C4-2B (cell line): ENCODE results near the gene ARMC9.
"Not testable (repeated sequence)": the region's sequence is repeated elsewhere in the genome, so short reads cannot be mapped to it uniquely, and the experiment has no call there.

Experiments used
- H3K27ac ChIP-seq: fragments of 450-650 bp; 2 replicates; pipeline ENCODE4 v1.5.1; 2017
- ZFX ChIP-seq: fragments of 450-650 bp; IDR thresholded peaks from 2 replicates; pipeline ENCODE4 v1.6.1; 2017
- TF ChIP-seq, protein P1 (sequence below): fragments of 450-650 bp; conservative IDR thresholded peaks from 2 replicates; pipeline ENCODE4 v1.5.1; 2017; ENCODE audit warnings: mild to moderate bottlenecking

Gene ARMC9

DNA sequence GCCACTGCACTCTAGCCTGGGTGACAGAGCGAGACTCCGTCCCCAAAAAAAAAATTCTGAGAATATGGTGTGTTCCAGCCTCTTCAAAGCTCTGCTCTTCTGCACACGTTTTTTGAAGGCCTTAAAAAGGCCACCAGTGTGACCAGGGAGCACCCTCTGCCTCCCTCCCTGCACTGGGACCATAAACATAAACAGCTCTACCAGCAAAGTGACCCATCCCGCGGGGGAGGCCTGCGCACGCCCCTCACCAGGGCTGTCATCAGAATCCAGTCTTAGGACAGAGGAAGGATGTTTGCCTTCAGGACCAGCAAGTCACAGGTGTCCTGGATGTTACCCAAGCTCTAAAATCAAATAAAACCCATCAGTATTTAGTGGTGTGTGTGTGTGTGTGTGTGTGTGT lies 173.9 kb downstream of the ARMC9 start:
- no peak overlapping the region for H3K27ac ChIP-seq
- TF ChIP-seq ZFX: no peak
- TF ChIP-seq, protein P1, sequence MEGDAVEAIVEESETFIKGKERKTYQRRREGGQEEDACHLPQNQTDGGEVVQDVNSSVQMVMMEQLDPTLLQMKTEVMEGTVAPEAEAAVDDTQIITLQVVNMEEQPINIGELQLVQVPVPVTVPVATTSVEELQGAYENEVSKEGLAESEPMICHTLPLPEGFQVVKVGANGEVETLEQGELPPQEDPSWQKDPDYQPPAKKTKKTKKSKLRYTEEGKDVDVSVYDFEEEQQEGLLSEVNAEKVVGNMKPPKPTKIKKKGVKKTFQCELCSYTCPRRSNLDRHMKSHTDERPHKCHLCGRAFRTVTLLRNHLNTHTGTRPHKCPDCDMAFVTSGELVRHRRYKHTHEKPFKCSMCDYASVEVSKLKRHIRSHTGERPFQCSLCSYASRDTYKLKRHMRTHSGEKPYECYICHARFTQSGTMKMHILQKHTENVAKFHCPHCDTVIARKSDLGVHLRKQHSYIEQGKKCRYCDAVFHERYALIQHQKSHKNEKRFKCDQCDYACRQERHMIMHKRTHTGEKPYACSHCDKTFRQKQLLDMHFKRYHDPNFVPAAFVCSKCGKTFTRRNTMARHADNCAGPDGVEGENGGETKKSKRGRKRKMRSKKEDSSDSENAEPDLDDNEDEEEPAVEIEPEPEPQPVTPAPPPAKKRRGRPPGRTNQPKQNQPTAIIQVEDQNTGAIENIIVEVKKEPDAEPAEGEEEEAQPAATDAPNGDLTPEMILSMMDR: no peak

DNA sequence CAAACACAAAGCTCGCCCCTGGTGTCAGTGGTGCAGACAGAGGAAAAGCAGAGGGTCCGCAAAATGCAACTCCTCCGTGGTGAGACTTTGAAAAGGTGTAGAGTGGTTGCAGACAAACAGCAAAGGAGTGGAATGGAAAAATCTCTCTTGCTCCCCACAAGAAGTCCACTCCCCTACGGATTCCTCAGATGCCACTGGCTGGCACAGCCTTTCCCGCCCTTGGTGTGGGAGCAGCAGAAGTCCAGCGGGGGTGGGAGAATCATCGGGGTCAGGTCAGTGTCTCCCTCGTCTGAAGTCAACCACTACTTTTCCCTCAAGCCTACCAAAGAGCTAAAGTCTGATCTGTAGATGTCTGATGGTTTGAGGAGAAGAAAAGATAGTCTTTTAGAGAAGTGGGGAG lies 174.8 kb downstream of the ARMC9 start:
- no peak for TF ChIP-seq ZFX
- TF ChIP-seq, protein P1: no peak
- H3K27ac ChIP-seq: no peak overlapping the region

DNA sequence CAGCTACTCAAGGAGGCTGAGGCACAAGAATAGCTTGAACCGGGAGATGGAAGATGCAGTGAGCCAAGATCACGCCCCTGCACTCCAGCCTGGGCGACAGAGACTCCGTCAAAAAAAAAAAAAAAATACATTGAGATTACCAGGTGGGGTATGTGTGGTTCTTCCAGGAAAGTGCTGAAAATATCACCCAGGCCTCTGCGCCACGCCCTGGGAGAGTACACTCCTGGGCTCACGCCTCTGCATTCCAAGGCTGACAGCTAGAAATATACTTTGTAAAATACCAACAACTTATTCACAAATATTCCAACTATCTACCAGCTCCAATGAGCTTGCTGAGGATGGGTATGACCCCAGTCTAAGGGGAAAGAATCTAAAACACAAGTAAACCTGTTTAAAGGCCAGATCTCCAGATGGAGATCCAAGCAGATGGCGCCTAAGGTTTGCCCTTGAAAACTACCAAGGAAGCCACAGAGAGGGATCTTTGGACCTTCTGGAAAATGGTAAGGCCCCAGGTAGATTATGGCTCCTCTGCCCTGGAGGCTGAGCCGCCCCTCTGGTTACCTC lies 175.4 kb downstream of the ARMC9 start:
- no peak for TF ChIP-seq ZFX
- TF ChIP-seq, protein P1: no peak
- no peak overlapping the region for H3K27ac ChIP-seq

DNA sequence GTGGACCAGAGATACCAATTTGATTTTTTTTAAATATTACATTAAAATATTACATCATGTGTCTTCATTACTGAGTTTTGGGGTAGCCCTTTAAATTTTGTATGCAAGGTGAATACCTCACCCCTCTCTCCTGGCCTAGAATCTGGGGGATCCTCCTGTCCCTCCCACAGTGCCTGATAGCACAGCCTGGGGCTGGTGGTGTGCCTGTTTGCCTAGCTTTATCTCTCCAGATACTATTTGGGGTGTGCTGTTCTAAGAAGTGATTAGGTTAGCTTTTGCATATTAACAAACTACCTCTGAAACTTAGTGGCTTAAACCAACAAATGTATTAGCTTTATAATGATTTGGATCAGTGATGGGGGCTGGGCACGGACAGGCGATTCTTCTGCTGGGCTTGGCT lies 176.3 kb downstream of the ARMC9 start:
- TF ChIP-seq ZFX: no peak
- TF ChIP-seq, protein P1: no peak
- no peak overlapping the region for H3K27ac ChIP-seq

DNA sequence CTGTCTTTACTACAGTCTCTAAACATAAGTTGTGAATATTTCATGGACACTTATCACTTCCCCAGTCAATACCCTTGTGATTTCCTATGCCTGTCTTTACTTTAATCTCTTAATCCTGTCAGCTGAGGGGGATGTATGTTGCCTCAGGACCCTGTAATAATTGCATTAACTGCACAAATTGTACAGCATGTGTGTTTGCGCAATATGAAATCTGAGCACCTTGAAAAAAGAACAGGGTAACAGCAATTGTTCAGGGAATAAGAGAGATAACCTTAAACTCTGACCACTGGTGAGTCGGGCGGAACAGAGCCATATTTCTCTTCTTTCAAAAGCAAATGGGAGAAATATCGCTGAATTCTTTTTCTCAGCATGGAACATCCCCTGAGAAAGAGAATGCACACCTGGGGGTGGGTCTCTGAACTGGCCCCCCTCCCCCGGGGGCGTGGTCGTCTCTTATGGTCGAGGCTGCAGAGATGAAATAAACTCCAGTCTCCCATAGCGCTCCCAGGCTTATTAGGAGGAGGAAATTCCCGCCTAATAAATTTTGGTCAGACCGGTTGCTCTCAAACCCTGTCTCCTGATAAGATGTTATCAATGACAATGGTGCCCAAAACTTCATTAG lies 177.7 kb downstream of the ARMC9 start:
- H3K27ac ChIP-seq: not testable (repeated sequence)

DNA sequence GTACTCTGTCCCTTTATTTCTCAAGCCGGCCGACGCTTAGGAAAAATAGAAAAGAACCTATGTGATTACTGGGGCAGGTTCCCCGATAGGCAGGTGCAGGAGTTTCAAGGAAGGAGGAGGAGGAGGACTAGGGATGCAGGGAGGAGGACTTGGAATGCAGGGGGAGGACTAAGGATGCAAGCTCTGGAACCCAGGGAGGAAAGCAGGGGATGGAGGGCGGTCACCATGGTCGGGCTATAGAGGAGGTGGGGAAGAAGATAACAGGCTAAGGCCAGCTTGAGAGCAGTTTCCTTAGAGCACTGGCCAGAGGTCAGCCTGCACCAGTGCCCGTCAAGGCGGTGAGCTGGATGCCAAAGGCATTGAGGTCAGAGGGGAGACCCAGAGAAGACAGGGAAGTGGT lies 178.4 kb downstream of the ARMC9 start:
- H3K27ac ChIP-seq: no peak overlapping the region; the same call in 1 of the 2 replicates
- TF ChIP-seq, protein P1: no peak
- no peak for TF ChIP-seq ZFX

DNA sequence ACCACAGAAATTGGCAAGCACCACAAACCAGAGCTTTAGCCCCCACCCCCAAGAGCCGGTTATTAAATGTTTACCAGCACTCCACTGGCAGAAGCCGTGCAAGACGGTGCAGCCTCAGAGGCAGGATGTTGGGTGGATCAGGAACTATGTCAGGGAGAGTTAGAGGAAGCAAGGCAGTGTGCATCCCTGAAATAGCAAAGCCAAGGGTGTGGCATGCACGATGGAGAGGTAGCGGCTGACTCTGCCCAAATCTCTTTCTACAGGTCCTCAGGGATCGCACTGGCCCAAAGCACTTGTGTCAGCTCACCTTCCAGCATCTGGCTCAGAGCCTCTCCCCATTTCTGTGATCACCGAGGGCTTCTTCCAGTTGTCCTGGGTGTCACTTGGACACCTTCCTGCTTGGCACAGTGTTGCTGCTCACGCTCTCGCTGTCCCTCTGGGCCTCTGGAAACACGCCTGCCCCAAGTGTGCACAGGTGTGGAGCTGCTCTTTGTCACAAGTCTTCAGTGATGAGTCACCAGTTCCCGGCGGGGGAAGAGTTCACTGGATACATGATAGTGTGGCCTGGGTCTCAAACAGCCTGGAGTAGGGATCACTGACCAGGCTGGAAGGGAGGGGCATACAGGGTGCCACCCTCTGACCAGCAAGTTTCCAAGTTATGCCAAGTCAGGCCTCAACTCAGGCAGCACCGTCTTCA lies 179.7 kb downstream of the ARMC9 start:
- peak overlapping the region; percentile 17; the same call in 1 of the 2 replicates for H3K27ac ChIP-seq
- TF ChIP-seq ZFX: no peak
- TF ChIP-seq, protein P1: no peak
